Glutamatergic neuron (in vitro differentiated cells): ENCODE results near the gene AKAIN1. TPM values are rescaled to one million over a fixed set of nuclear protein-coding genes. Genes with fewer than 3 reads are reported as not detected.

Source experiments
- DNase-seq: peaks from one replicate; pipeline ENCODE4 v3.0.0; 2022
- H3K27ac Mint-ChIP-seq: one replicate; pipeline ENCODE4 v1.8.0; 2020; ENCODE audit warnings: mild to moderate bottlenecking, mixed read lengths, inconsistent platforms; ENCODE audit not compliant: unreplicated experiment
- H3K27me3 Mint-ChIP-seq: one replicate; pipeline ENCODE4 v1.8.0; 2020; ENCODE audit warnings: mild to moderate bottlenecking, moderate library complexity, mixed read lengths, inconsistent platforms; ENCODE audit not compliant: unreplicated experiment
- H3K36me3 Mint-ChIP-seq: one replicate; pipeline ENCODE4 v1.8.0; 2020; ENCODE audit warnings: mild to moderate bottlenecking, mixed read lengths, inconsistent platforms; ENCODE audit not compliant: unreplicated experiment
- H3K4me1 Mint-ChIP-seq: one replicate; pipeline ENCODE4 v1.8.0; 2020; ENCODE audit warnings: mild to moderate bottlenecking, low read depth, mixed read lengths, inconsistent platforms; ENCODE audit not compliant: unreplicated experiment
- H3K4me3 Mint-ChIP-seq: one replicate; pipeline ENCODE4 v1.8.0; 2020; ENCODE audit warnings: mild to moderate bottlenecking, mixed read lengths, inconsistent platforms; ENCODE audit not compliant: unreplicated experiment
- H3K9me3 Mint-ChIP-seq: one replicate; pipeline ENCODE4 v1.8.0; 2020; ENCODE audit warnings: mild to moderate bottlenecking, moderate library complexity, mixed read lengths, inconsistent platforms; ENCODE audit not compliant: unreplicated experiment
- total RNA-seq: library from RNA; stranded (reverse); fragmentation: NEBNext Ultra II Directional; extraction: Animal tissue kit (Norgen Biotek cat#: 25700); gene quantifications from one replicate; pipeline ENCODE4 v1.2.1, GENCODE V29; 2021; ENCODE audit not compliant: unreplicated experiment
- TF ChIP-seq, protein P1 (sequence below): fragments of 200-600 bp; sonication (generic); IDR thresholded peaks from one replicate; pipeline ENCODE4 v1.5.0; 2021; ENCODE audit not compliant: partially characterized antibody, unreplicated experiment

AKAIN1 gene
- total RNA-seq, 1 donor from 2014 or later: 14.1 TPM

DNA sequence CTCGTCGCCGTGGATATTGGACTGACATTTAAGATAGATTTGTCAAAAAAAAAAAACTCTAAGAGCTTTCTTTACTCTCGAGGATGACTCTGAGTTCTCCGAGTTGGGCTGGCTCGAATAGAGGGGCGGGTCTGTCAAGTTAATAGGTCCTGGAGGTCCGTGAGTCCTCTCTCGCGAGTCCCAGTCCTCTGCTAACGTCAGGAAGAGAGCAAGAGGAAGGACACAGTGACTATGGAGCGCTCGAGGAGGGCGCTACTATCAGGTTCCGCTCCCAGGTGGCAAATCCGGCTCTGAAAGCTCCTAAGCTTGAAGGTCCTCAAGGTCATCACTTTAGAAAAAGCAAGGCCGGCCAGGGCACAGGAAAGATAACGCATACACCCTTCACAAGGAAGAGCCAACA, 404 bp upstream of the AKAIN1 start:
- H3K27ac Mint-ChIP-seq: peak overlapping the region; percentile 87

GRCh38 chr18:5196253-5197031, 615 bp downstream of the AKAIN1 start:
- DNase-seq: peak; percentile 65
- Mint-ChIP-seq H3K4me1 (peaks cover 39% of the 10 kb centered on the region), H3K36me3 (no peaks in the 10 kb centered on the region), H3K27me3 (peaks cover 14% of the 10 kb centered on the region), H3K27ac (peak overlapping the region; percentile 92), H3K4me3 (peak overlapping the region; percentile 98), H3K9me3 (peaks cover 15% of the 10 kb centered on the region)
- TF ChIP-seq, protein P1, sequence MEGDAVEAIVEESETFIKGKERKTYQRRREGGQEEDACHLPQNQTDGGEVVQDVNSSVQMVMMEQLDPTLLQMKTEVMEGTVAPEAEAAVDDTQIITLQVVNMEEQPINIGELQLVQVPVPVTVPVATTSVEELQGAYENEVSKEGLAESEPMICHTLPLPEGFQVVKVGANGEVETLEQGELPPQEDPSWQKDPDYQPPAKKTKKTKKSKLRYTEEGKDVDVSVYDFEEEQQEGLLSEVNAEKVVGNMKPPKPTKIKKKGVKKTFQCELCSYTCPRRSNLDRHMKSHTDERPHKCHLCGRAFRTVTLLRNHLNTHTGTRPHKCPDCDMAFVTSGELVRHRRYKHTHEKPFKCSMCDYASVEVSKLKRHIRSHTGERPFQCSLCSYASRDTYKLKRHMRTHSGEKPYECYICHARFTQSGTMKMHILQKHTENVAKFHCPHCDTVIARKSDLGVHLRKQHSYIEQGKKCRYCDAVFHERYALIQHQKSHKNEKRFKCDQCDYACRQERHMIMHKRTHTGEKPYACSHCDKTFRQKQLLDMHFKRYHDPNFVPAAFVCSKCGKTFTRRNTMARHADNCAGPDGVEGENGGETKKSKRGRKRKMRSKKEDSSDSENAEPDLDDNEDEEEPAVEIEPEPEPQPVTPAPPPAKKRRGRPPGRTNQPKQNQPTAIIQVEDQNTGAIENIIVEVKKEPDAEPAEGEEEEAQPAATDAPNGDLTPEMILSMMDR: no peak

More for the DNA sequence above, 404 bp upstream of the AKAIN1 start:
- Mint-ChIP-seq H3K27me3 (peaks cover 14% of the 10 kb centered on the region), H3K4me3 (peak overlapping the region; percentile 98), H3K36me3 (no peaks in the 10 kb centered on the region), H3K9me3 (peaks cover 15% of the 10 kb centered on the region), H3K4me1 (peaks cover 37% of the 10 kb centered on the region)
- peak; percentile 28 for DNase-seq
- TF ChIP-seq, protein P1: no peak

DNA sequence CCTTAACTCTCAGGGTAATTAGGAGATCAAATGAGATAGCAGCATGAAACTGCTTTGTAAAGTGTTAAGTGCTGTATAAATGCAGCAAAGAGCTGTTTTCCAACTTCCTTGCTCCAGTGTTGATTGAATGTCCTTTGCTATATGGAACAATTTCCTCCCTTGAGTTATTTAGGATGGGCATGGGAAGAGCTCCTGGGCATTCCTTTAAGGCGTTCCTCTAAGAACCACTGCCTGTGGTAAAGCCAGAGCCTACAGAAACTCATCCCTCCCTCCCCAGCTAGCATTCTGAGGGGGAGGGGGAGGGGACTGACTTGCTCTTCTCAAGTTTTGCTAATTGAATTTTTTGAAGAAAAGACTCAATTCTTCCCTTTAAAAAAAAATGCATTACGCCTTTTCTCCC, 1.4 kb downstream of the AKAIN1 start:
- DNase-seq: no peak
- H3K4me3 Mint-ChIP-seq: peak overlapping the region; percentile 98
- peaks cover 14% of the 10 kb centered on the region for H3K27me3 Mint-ChIP-seq

GRCh38 chr18:5180254-5180653, 16.8 kb downstream of the AKAIN1 start:
- DNase-seq: no peak
- Mint-ChIP-seq H3K36me3 (no peaks in the 10 kb centered on the region), H3K27me3 (no peaks in the 10 kb centered on the region), H3K4me3 (no peak overlapping the region), H3K4me1 (peaks cover 19% of the 10 kb centered on the region), H3K9me3 (peaks cover 3% of the 10 kb centered on the region), H3K27ac (no peak overlapping the region)
- TF ChIP-seq, protein P1: no peak

More for the DNA sequence above, 1.4 kb downstream of the AKAIN1 start:
- peaks cover 15% of the 10 kb centered on the region for H3K9me3 Mint-ChIP-seq
- H3K27ac Mint-ChIP-seq: peak overlapping the region; percentile 92
- TF ChIP-seq, protein P1: no peak
- H3K4me1 Mint-ChIP-seq: peaks cover 39% of the 10 kb centered on the region
- no peaks in the 10 kb centered on the region for H3K36me3 Mint-ChIP-seq

- no peak overlapping the region for H3K27ac Mint-ChIP-seq
These were observed 18.5 kb downstream of the AKAIN1 start for GRCh38 chr18:5178519-5178918.

More at GRCh38 chr18:5178519-5178918, 18.5 kb downstream of the AKAIN1 start:
- Mint-ChIP-seq H3K9me3 (peaks cover 2% of the 10 kb centered on the region), H3K4me1 (peaks cover 19% of the 10 kb centered on the region), H3K36me3 (no peaks in the 10 kb centered on the region), H3K4me3 (no peak overlapping the region), H3K27me3 (no peaks in the 10 kb centered on the region)
- no peak for DNase-seq
- TF ChIP-seq, protein P1: no peak
